T-cell (primary cell): Measurements from ENCODE around the gene PRICKLE2. TPM values are rescaled to one million over a fixed set of nuclear protein-coding genes. Genes with fewer than 3 reads are reported as not detected.

Experiments
- ATAC-seq, 4 experiments: fragments of 200-7000 bp in 3 of 4; fragments of 150-1000 bp in 1 of 4; cut with Tn5 transposase; replicated peaks in 1 of 4; 1 replicate in 3 of 4; 2 replicates in 1 of 4; pipeline ENCODE4 v1.10.0; 2021; ENCODE audit warnings: moderate library complexity in 3 of 4, mild to moderate bottlenecking in 2 of 4, moderate number of reproducible peaks in 1 of 4
- CTCF ChIA-PET, 2 donors: fragments of 300-600 bp; sonication (Branson Sonifier 250); formaldehyde crosslinking; loops; one replicate each; lab custom pipeline; 2022; ENCODE audit warnings: antibody characterized with exemption in 2 of 2; lab: Charles Lee
- POLR2A ChIA-PET, 2 donors: fragments of 300-600 bp; sonication (Branson Sonifier 250); formaldehyde crosslinking; loops; one replicate each; lab custom pipeline; 2022; ENCODE audit warnings: antibody characterized with exemption in 2 of 2; lab: Charles Lee
- DNase-seq, 35 experiments: peaks; one replicate each; pipeline versions ENCODE4 v3.0.0 to v3.0.0-alpha.2; 2013 to 2023
- H3K27ac ChIP-seq: one replicate; pipeline ENCODE4 v1.5.1; 2013; ENCODE audit warnings: low read length
- H3K27me3 ChIP-seq, 2 experiments: replicated peaks in 1 of 2; 1 replicate in 1 of 2; 2 replicates in 1 of 2; pipeline versions ENCODE4 v1.6.1 to v1.7.0; 2013; ENCODE audit warnings: low read length in 1 of 2, mixed read lengths in 1 of 2; ENCODE audit not compliant: control insufficient read depth in 2 of 2, insufficient read depth in 2 of 2; ENCODE audit errors: extremely low read depth in 1 of 2
- H3K36me3 ChIP-seq, 2 donors: 1 replicate in 1 of 2; 2 replicates in 1 of 2; pipeline versions ENCODE4 v1.6.1 to v1.7.0; 2013; ENCODE audit warnings: low read length in 1 of 2; ENCODE audit not compliant: control insufficient read depth in 2 of 2, insufficient read depth in 1 of 2; ENCODE audit errors: extremely low read depth in 1 of 2
- H3K4me1 ChIP-seq, 2 experiments: 1 replicate in 1 of 2; 2 replicates in 1 of 2; pipeline versions ENCODE4 v1.6.1 to v1.7.0; 2013; ENCODE audit warnings: low read length in 2 of 2, mixed read lengths in 1 of 2; ENCODE audit not compliant: insufficient read depth in 2 of 2, control insufficient read depth in 1 of 2; ENCODE audit errors: extremely low read depth in 1 of 2
- H3K4me3 ChIP-seq, 2 donors: 1 replicate in 1 of 2; 2 replicates in 1 of 2; pipeline versions ENCODE4 v1.5.1 to v1.7.0; 2013; ENCODE audit warnings: mild to moderate bottlenecking in 2 of 2, low read length in 1 of 2, moderate library complexity in 1 of 2; ENCODE audit not compliant: control insufficient read depth in 1 of 2; ENCODE audit errors: extremely low read depth in 1 of 2
- H3K9me3 ChIP-seq: 2 replicates; pipeline ENCODE4 v1.7.0; 2013
- H3K27ac Mint-ChIP-seq, 2 donors: one replicate each; pipeline ENCODE4 v1.8.0; 2020 to 2021; ENCODE audit warnings: mild to moderate bottlenecking in 2 of 2, mixed read lengths in 2 of 2
- H3K27me3 Mint-ChIP-seq, 2 donors: one replicate each; pipeline ENCODE4 v1.8.0; 2021 to 2022; ENCODE audit warnings: mixed read lengths in 2 of 2
- H3K36me3 Mint-ChIP-seq: one replicate; pipeline ENCODE4 v1.8.0; 2021; ENCODE audit warnings: mixed read lengths
- H3K4me1 Mint-ChIP-seq, 3 donors: one replicate each; pipeline ENCODE4 v1.8.0; 2020 to 2022; ENCODE audit warnings: mixed read lengths in 3 of 3, mild to moderate bottlenecking in 1 of 3
- H3K4me3 Mint-ChIP-seq, 3 donors: one replicate each; pipeline ENCODE4 v1.8.0; 2020 to 2022; ENCODE audit warnings: mild to moderate bottlenecking in 3 of 3, mixed read lengths in 3 of 3, moderate library complexity in 3 of 3
- H3K9me3 Mint-ChIP-seq, 3 donors: one replicate each; pipeline ENCODE4 v1.8.0; 2020 to 2022; ENCODE audit warnings: mixed read lengths in 3 of 3
- WGBS: methylation state at CpG from one replicate; pipeline ENCODE4 v1.1.5; 2013; ENCODE audit warnings: missing lambda C conversion rate; ENCODE audit not compliant: insufficient coverage; 5-methylcytosine and 5-hydroxymethylcytosine counted together
- total RNA-seq, 35 experiments: library from RNA in 6 of 35; stranded (reverse) in 6 of 35; fragments of 120-200 nt in 1 of 35; gene quantifications; one replicate each; pipeline versions ENCODE4 v1.2.1 to v1.2.4 and lab custom pipeline; 2013 to 2026

PRICKLE2 gene
- total RNA-seq, 5 donors from 2014 or later (not counting 1 experiment from before 2014, with no cell fraction given) = 0.06 to 0.13 (median 0.09) TPM; not detected in 2

- H3K4me1 Mint-ChIP-seq = no peaks in the 10 kb centered on the region
- peaks cover 9 to 28% of the 10 kb centered on the region in 2 donors for H3K27me3 Mint-ChIP-seq
- no peak overlapping the region for H3K4me3 ChIP-seq
- no peak overlapping the region for H3K4me3 Mint-ChIP-seq
- ChIA-PET POLR2A (interaction anchor here in 1 of 2 donors (0.7 kb wide), 1 partner anchor 1911 kb away, joined by 4 read pairs; no protein-coding TSS in a partner anchor), CTCF (no interaction called here)
- ATAC-seq (no peak), DNase-seq (no peak)
- H3K27ac ChIP-seq = no peak overlapping the region
- H3K27me3 ChIP-seq = peaks cover 0 to 11% of the 10 kb centered on the region in 2 experiments
- no peak overlapping the region for H3K27ac Mint-ChIP-seq
- H3K4me1 ChIP-seq = no peaks in the 10 kb centered on the region
- no peaks in the 10 kb centered on the region for H3K36me3 ChIP-seq
- peaks cover 13 to 20% (median 18%) of the 10 kb centered on the region in 3 donors for H3K9me3 Mint-ChIP-seq
- H3K9me3 ChIP-seq = no peaks in the 10 kb centered on the region
- no peaks in the 10 kb centered on the region for H3K36me3 Mint-ChIP-seq
Observed at GRCh38 chr3:64114651-64115050, 110.6 kb downstream of the PRICKLE2 start.

- peaks cover 5 to 12% (median 11%) of the 10 kb centered on the region in 3 donors for H3K9me3 Mint-ChIP-seq
- H3K4me3 ChIP-seq = no peak overlapping the region
- POLR2A ChIA-PET = no interaction called here
- peaks cover 8 to 23% of the 10 kb centered on the region in 2 donors for H3K27me3 Mint-ChIP-seq
- ATAC-seq (no peak), DNase-seq (no peak)
- H3K4me3 Mint-ChIP-seq = no peak overlapping the region
- H3K27ac Mint-ChIP-seq = no peak overlapping the region
- no peak overlapping the region for H3K27ac ChIP-seq
- peaks cover 0 to 13% of the 10 kb centered on the region in 2 experiments for H3K27me3 ChIP-seq
- no peaks in the 10 kb centered on the region for H3K4me1 Mint-ChIP-seq
- H3K36me3 Mint-ChIP-seq = no peaks in the 10 kb centered on the region
- CTCF ChIA-PET = no interaction called here
- no peaks in the 10 kb centered on the region for H3K9me3 ChIP-seq
- H3K4me1 ChIP-seq = no peaks in the 10 kb centered on the region
- no peaks in the 10 kb centered on the region for H3K36me3 ChIP-seq
- 73% methylated on average over 2 of the region's 2 CpGs for WGBS
Observed at GRCh38 chr3:64111872-64112271, 113.4 kb downstream of the PRICKLE2 start.

- DNase-seq = no peak
- ChIA-PET POLR2A (no interaction called here), CTCF (no interaction called here)
- no peaks in the 10 kb centered on the region for H3K36me3 ChIP-seq
- no peak for ATAC-seq
- H3K9me3 ChIP-seq = no peaks in the 10 kb centered on the region
- H3K36me3 Mint-ChIP-seq = no peaks in the 10 kb centered on the region
- WGBS = no CpG with 5 or more reads among the region's 2 CpGs
- H3K27ac Mint-ChIP-seq = no peak overlapping the region
- H3K27me3 Mint-ChIP-seq = peaks cover 8 to 27% of the 10 kb centered on the region in 2 donors
- no peak overlapping the region for H3K27ac ChIP-seq
- H3K4me1 Mint-ChIP-seq = no peaks in the 10 kb centered on the region
- H3K4me1 ChIP-seq = no peaks in the 10 kb centered on the region
- peaks cover 5 to 12% (median 11%) of the 10 kb centered on the region in 3 donors for H3K9me3 Mint-ChIP-seq
- peaks cover 0 to 13% of the 10 kb centered on the region in 2 experiments for H3K27me3 ChIP-seq
- no peak overlapping the region for H3K4me3 ChIP-seq
- no peak overlapping the region for H3K4me3 Mint-ChIP-seq
Observed at GRCh38 chr3:64111083-64111482, 114.2 kb downstream of the PRICKLE2 start.

- peaks cover 0 to 13% of the 10 kb centered on the region in 2 experiments for H3K27me3 ChIP-seq
- Mint-ChIP-seq H3K4me1 (no peaks in the 10 kb centered on the region), H3K4me3 (no peak overlapping the region), H3K36me3 (no peaks in the 10 kb centered on the region), H3K9me3 (peaks cover 2 to 12% (median 5%) of the 10 kb centered on the region in 3 donors), H3K27ac (no peak overlapping the region), H3K27me3 (peaks cover 5 to 23% of the 10 kb centered on the region in 2 donors)
- no peaks in the 10 kb centered on the region for H3K4me1 ChIP-seq
- no peaks in the 10 kb centered on the region for H3K9me3 ChIP-seq
- ATAC-seq (no peak), DNase-seq (no peak)
- POLR2A ChIA-PET = no interaction called here
- no peak overlapping the region for H3K4me3 ChIP-seq
- H3K27ac ChIP-seq = no peak overlapping the region
- WGBS = no CpG with 5 or more reads among the region's 1 CpG
- CTCF ChIA-PET = no interaction called here
- no peaks in the 10 kb centered on the region for H3K36me3 ChIP-seq
Observed at GRCh38 chr3:64110071-64110470, 115.2 kb downstream of the PRICKLE2 start.

- Histone ChIP-seq H3K27ac (no peak overlapping the region), H3K36me3 (no peaks in the 10 kb centered on the region), H3K4me3 (no peak overlapping the region), H3K4me1 (no peaks in the 10 kb centered on the region), H3K9me3 (no peaks in the 10 kb centered on the region), H3K27me3 (peaks cover 0 to 13% of the 10 kb centered on the region in 2 experiments)
- H3K4me3 Mint-ChIP-seq = no peak overlapping the region
- H3K36me3 Mint-ChIP-seq = no peaks in the 10 kb centered on the region
- ATAC-seq (no peak), DNase-seq (no peak)
- no CpG with 5 or more reads among the region's 1 CpG for WGBS
- ChIA-PET POLR2A (no interaction called here), CTCF (no interaction called here)
- peaks cover 0 to 7% (median 4%) of the 10 kb centered on the region in 3 donors for H3K9me3 Mint-ChIP-seq
- H3K4me1 Mint-ChIP-seq = no peaks in the 10 kb centered on the region
- H3K27me3 Mint-ChIP-seq = peaks cover 6 to 23% of the 10 kb centered on the region in 2 donors
- H3K27ac Mint-ChIP-seq = no peak overlapping the region
Observed at GRCh38 chr3:64109438-64109837, 115.8 kb downstream of the PRICKLE2 start.

GRCh38 chr3:64108784-64109317 is 116.4 kb downstream of the PRICKLE2 start:
- Mint-ChIP-seq H3K36me3 (no peaks in the 10 kb centered on the region), H3K27me3 (peaks cover 6 to 23% of the 10 kb centered on the region in 2 donors), H3K4me1 (no peaks in the 10 kb centered on the region), H3K9me3 (peaks cover 0 to 1% (median 0%) of the 10 kb centered on the region in 3 donors), H3K4me3 (no peak overlapping the region), H3K27ac (no peak overlapping the region)
- peaks cover 0 to 12% of the 10 kb centered on the region in 2 experiments for H3K27me3 ChIP-seq
- no peaks in the 10 kb centered on the region for H3K9me3 ChIP-seq
- H3K4me1 ChIP-seq = no peaks in the 10 kb centered on the region
- ChIA-PET CTCF (no interaction called here), POLR2A (no interaction called here)
- 68% methylated on average over 4 of the region's 7 CpGs for WGBS
- H3K36me3 ChIP-seq = no peaks in the 10 kb centered on the region
- H3K27ac ChIP-seq = no peak overlapping the region
- DNase-seq (no peak), ATAC-seq (no peak)
- no peak overlapping the region for H3K4me3 ChIP-seq
